ENCODE measurements around the gene APBA3.

Gene APBA3

DNA sequence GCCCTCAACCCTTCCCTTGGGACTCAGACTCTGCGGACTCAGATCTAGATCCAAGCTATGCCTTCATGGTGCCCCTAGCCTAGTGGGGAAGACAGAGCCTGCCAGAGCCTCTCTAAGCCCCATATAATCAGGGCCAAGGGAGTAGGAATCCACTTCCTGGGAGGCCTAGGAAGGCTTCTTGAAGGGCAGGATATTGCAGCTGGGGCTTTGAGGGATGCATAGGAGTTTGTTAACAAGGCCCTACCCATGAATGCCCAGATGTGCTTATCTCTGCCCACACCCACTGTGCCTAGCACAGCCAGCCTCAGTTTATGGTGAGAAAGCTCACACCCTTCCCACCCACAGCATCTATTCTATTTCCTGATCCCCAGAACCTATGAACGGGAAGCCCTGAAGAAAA lies 11.3 kb downstream of the APBA3 start:
- Histone ChIP-seq H3K36me3 (replicated peaks) (peaks cover 19% of the 10 kb centered on the region), H3K27me3 (replicated peaks) (no peaks in the 10 kb centered on the region), H3K4me3 (ENCODE audit: low read depth, low read length) (no peak overlapping the region), H3K27ac (no peak overlapping the region)
- no peak for DNase-seq
- TF ChIP-seq, protein P1, sequence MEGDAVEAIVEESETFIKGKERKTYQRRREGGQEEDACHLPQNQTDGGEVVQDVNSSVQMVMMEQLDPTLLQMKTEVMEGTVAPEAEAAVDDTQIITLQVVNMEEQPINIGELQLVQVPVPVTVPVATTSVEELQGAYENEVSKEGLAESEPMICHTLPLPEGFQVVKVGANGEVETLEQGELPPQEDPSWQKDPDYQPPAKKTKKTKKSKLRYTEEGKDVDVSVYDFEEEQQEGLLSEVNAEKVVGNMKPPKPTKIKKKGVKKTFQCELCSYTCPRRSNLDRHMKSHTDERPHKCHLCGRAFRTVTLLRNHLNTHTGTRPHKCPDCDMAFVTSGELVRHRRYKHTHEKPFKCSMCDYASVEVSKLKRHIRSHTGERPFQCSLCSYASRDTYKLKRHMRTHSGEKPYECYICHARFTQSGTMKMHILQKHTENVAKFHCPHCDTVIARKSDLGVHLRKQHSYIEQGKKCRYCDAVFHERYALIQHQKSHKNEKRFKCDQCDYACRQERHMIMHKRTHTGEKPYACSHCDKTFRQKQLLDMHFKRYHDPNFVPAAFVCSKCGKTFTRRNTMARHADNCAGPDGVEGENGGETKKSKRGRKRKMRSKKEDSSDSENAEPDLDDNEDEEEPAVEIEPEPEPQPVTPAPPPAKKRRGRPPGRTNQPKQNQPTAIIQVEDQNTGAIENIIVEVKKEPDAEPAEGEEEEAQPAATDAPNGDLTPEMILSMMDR (IDR thresholded peaks at IDR 0.05; ENCODE audit: low read depth, low read length, missing control alignments): no peak
- in situ Hi-C loops (cut with HindIII; ENCODE audit: low pct_ligation_motif_present, low sequenced_read_pairs): no loop called here

DNA sequence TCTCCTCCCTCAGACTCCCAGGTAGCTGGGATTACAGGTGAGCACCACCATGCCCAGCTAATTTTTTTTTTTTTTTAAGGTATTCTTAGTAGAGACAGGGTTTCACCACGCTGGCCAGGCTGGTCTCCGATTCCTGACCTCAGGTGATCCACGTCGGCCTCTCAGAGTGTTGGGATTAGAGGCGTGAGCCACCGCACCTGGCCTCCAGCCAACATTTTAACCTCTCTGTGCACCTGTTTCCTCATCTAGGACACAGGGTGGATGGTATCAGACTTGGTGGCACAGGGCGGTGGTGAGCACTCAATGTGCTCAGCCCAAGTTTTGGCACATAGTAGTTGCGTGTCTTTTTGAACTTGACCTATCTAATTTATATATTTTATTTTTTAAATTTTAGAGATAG lies 12.5 kb downstream of the APBA3 start:
- peaks cover 19% of the 10 kb centered on the region for H3K36me3 ChIP-seq (replicated peaks)
- no peak for DNase-seq
- in situ Hi-C loops (cut with HindIII; ENCODE audit: low pct_ligation_motif_present, low sequenced_read_pairs): no loop called here
- TF ChIP-seq, protein P1 (IDR thresholded peaks at IDR 0.05; ENCODE audit: low read depth, low read length, missing control alignments): no peak
- no peak overlapping the region for H3K4me3 ChIP-seq (ENCODE audit: low read depth, low read length)
- H3K27me3 ChIP-seq (replicated peaks): no peaks in the 10 kb centered on the region
- H3K27ac ChIP-seq: no peak overlapping the region

DNA sequence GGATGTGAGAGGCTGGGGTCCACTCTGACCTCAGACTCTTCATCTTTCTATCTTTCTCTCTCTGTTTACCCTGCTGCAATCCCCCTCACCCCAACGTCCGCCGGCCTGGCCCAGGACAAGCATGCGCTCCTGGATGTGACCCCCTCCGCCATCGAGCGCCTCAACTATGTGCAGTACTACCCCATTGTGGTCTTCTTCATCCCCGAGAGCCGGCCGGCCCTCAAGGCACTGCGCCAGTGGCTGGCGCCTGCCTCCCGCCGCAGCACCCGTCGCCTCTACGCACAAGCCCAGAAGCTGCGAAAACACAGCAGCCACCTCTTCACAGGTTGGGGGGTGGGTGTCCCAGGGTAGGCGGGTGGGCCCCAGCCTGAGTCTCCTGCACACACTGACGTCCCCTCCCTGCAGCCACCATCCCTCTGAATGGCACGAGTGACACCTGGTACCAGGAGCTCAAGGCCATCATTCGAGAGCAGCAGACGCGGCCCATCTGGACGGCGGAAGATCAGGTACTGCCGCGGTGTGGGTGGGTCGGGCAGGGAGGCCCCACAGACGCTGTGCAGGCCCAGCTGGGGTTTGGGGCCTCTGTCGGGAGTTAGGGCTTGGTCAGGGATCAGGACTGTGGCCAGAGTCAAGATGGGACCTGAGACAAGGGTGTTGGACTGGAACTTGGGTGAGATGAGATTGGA lies 15.0 kb downstream of the APBA3 start:
- H3K36me3 ChIP-seq (replicated peaks): peaks cover 19% of the 10 kb centered on the region
- no peak overlapping the region for H3K27ac ChIP-seq
- H3K27me3 ChIP-seq (replicated peaks): no peaks in the 10 kb centered on the region
- in situ Hi-C loops (cut with HindIII; ENCODE audit: low pct_ligation_motif_present, low sequenced_read_pairs): no loop called here
- H3K4me3 ChIP-seq (ENCODE audit: low read depth, low read length): no peak overlapping the region
- DNase-seq: no peak
- TF ChIP-seq, protein P1 (IDR thresholded peaks at IDR 0.05; ENCODE audit: low read depth, low read length, missing control alignments): no peak

DNA sequence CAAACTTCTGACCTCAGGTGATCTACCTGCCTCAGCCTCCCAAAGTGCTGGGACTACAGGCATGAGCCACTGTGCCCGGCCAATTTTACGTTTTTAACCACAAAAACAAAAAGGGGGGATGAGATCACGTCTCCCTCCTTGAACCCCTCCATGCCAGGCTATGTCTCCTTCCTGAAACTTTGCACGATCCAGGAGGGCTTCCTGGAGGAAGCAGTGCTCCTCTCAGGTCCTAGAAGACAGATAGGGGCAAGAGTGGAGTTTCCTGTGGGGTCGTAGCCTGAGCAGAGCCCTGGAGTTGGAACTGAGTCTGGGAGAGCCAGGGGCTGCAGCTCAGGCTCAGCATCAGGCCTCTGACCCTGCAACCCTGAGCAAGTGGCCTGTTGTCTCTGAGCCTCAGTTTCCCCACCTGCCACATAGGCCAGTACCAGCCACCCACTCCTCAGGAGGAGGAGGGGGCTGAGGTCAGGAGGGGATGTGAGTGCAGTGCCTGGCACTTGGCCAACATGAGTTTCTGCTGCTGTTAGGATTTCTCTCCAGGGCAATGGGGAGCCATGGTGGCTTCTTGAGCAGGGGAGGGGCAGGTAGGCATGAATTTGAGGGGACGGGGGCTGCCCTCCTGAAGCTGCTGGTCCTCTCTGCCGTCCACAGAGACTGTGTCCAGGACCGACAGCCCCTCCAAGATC lies 16.0 kb downstream of the APBA3 start:
- Histone ChIP-seq H3K36me3 (replicated peaks) (peaks cover 10% of the 10 kb centered on the region), H3K27me3 (replicated peaks) (no peaks in the 10 kb centered on the region), H3K4me3 (ENCODE audit: low read depth, low read length) (no peak overlapping the region), H3K27ac (no peak overlapping the region)
- TF ChIP-seq, protein P1 (IDR thresholded peaks at IDR 0.05; ENCODE audit: low read depth, low read length, missing control alignments): no peak
- in situ Hi-C loops (cut with HindIII; ENCODE audit: low pct_ligation_motif_present, low sequenced_read_pairs): no loop called here
- DNase-seq: no peak

DNA sequence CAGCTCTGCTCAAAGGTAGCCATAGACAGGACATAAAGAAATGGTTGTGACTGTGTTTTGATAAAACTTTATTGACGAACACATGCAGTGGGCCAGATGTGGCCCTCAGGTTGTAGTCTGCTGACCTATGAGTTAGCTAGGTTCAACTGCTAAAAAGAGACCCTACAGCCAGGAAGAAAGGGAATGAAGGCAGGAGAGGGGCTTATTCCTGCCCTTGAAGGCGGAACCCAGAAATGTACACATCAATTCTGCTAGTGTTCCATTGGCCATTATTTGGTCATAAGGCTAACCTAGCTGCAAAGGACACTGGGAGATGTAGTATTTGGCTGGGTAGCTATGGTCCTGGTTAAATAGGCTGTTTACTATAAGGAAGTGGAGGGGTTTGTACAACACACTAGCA lies 18.0 kb downstream of the APBA3 start:
- in situ Hi-C loops (cut with HindIII; ENCODE audit: low pct_ligation_motif_present, low sequenced_read_pairs): no loop called here
- H3K27ac ChIP-seq: no peak overlapping the region
- TF ChIP-seq, protein P1 (IDR thresholded peaks at IDR 0.05; ENCODE audit: low read depth, low read length, missing control alignments): no peak
- DNase-seq: peak; percentile 28
- H3K36me3 ChIP-seq (replicated peaks): no peaks in the 10 kb centered on the region
- no peak overlapping the region for H3K4me3 ChIP-seq (ENCODE audit: low read depth, low read length)
- no peaks in the 10 kb centered on the region for H3K27me3 ChIP-seq (replicated peaks)

Data from brain microvascular endothelial cell (primary cell).